GM18505 (cell line): ENCODE measurements around the gene C16orf96.

Experiments
- ATAC-seq: cut with Tn5 transposase; IDR thresholded peaks from one replicate; pipeline ENCODE4 v1.9.1; 2021; ENCODE audit not compliant: unreplicated experiment
- POLR2A ChIP-seq: IDR thresholded peaks from 4 replicates; pipeline ENCODE4 v1.6.1; 2011; ENCODE audit warnings: borderline replicate concordance; ENCODE audit not compliant: insufficient read depth, insufficient read length; ENCODE audit errors: extremely low read depth

Gene C16orf96

DNA sequence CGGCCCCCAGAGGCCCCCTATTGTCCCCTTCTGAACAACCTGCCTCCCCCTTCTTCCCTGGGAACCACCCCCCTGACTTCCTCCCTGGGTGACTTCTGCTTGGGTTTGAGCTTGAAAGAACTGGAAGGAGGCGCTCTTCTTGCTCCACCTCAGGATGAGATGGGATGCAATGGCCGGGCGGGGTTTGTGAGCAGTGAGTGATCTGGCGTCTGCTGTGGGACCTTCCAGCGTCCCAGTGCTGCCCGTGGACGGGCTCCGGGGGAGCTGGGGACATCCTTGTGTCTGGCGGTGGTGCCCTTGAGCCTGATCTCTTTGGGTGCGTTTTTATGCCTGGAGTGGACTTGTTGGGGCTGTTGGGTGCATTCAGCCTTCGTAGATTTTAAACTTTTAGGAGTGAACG lies 80.1 kb downstream of the C16orf96 start:
- no peak for ATAC-seq

DNA sequence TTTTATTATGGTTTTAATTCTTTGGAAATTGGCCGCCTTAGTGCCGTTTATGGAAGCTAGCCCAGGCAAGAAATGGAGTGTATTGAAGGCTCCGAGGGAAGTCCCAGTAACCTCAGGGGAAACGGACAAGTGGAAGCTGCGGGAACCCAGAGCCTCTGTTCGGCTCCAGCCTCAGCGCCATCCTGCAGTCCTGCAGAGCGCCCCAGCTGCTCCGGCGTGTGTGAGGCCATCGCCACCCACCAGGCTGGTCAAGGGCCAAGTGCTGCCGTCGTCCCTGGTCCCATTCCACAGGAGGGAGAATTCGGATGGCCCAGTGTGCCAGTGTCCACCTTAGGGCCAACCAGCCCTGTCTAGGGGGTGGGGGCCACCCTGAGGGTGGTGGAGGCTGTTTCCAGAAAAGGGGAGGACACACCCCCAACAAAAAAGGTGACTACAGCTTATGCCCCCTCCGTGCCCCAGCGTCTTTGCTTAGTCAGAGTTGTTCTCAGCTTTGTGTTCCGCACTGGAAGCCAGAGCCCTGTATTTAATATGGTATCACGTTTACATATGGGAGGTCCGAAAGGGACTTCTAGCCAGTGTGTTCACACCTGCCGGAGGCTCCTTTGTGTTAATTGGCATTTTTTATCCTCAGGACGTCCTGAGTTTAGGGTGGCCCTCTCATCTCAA lies 81.5 kb downstream of the C16orf96 start:
- ATAC-seq, result no peak
- no peak for TF ChIP-seq POLR2A

More for the DNA sequence above, 80.1 kb downstream of the C16orf96 start:
- no peak for TF ChIP-seq POLR2A

DNA sequence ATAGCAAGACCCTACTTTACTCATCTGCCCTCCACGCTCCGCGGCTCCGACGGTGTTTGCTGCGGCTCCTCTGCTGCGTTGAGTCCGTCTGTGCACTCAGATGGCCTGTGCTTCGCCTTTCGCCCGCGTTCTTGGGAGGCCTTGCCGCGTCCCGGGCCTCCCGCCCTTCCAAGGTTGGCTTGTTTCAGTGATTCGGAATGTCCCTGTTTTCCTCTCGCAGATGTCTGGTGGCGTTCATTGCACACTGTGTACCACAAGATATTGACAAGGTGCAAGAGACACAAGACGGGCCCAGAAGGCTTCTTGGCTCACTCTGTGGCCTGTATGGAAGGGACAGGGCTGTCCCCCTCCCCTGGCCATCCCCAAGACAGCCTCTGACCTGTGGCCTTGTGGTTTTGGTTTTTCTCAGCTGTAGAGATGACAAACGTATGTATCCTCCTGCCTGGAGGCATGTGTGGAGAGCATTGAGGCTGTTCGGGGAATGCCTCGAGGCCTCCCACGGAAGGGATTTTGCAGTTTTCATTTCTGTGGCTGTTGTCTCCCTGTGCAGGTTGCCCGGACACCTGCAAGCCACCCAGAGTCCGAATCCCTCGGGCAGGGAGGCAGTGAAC lies 83.9 kb downstream of the C16orf96 start:
- no peak for TF ChIP-seq POLR2A

DNA sequence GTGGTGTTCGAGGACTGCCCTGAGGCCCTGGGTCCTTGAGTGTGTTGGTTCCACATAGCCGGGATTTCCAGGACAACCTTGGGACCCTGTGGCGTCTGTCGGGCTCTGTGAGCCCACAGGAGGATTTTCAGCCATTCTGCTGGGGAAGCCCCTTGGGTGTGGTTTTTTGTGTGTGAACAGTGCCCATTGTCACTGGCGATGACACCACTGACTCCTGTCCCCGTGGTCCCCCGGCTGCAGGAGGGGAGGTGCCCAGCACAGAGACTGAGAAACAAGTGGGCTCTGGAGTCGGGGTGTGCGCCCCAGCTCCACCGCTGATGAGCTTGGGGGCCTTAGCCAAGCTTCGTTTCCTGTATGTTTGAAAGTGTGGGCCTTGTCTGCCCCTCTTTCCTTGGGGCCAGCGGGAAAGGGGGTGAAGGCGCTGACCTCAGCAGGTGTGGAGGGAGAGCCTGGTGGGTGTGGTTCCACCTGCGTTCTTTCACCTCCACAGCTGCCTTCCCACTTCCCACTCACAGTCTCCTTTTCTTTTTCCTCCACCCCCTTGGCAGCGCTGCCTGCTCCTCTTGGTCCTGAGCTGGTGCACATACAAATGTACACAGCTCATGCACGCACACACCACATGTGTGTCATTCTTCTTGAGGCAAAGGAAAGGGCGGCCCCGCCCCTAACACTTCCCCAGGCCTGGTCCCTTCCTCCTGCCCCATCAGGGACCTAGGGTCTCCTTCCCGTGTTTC lies 84.6 kb downstream of the C16orf96 start:
- ATAC-seq, result no peak
- TF ChIP-seq POLR2A, result no peak

More for the DNA sequence above, 83.9 kb downstream of the C16orf96 start:
- no peak for ATAC-seq

DNA sequence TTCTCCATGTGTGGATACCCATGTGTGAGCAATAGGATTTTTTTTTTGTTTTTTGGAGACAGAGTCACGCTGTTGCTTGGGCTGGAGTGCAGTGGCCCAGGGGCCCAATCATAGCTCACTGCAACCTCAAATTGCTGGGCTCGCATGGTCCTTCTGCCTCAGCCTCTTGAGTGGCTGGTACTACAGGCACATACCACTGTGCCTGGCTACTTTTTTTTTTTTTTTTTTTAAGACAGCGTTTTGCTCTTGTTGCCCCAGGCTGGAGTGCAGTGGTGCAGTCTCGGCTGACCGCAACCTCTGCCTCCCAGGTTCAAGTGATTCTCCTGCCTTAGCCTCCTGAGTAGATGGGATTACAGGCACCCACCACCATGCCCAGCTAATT lies 85.2 kb downstream of the C16orf96 start:
- no peak for ATAC-seq
- no peak for TF ChIP-seq POLR2A

DNA sequence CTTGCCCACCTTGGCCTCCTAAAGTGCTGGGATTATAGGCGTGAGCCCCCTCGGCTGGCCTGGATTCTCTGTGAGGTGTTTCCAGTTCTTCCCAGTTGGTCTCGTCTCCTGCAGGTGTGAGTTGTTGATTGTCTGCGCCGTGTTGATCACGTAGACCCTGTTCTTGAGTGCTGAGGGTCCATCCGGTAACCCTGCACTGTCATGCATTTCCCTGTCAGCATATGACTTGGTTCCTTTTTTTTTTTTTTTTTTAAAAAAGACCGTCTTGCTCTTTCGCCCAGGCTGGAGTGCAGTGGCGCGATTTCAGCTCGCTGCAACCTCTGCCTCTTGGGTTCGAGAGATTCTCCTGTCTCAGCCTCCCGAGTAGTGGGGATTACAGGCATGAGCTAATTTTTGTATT lies 85.8 kb downstream of the C16orf96 start:
- TF ChIP-seq POLR2A, result no peak
- no peak for ATAC-seq

DNA sequence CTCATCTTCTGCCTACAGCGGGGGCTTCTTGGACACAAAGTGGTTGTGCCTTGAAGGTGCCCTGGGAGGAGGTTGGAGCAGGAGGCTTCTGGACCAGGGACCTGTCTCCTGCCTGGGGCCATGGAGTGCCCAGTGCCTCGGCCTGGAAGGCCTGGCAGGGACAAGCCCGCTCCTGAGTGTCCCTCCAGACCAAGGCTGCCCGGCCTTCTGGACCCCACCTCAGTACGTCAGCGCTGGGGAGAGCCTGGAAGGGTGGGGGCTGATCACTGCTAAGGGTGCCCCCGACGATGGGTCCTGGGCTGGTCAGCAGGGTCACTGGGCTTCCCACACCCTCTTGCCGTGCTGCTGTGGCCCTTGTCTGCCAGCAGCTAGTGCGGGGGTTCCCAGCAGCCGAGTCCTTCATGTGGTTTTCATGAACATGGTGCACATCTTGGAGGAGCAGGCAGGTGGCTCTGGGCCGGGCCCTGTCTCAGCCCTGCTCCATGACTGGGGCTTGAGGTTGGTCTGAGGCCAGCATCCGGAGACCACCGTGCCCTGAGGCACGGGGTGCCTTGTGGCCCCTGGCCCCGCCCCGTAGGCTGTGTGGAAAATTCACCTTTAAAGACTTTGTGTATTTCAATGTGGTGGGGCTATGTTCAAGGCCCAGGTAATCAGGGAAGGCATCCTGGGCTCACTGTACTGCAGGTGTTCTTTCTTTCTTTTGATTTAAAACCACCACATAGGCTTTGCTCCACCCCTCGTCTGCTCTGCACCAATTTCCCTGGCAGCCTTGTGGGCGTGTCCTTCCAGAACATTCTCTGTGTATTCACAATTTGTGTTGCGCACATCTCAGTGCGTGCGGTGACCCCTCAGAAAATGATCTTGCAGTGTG lies 90.9 kb downstream of the C16orf96 start:
- no peak for TF ChIP-seq POLR2A
- ATAC-seq, result no peak

DNA sequence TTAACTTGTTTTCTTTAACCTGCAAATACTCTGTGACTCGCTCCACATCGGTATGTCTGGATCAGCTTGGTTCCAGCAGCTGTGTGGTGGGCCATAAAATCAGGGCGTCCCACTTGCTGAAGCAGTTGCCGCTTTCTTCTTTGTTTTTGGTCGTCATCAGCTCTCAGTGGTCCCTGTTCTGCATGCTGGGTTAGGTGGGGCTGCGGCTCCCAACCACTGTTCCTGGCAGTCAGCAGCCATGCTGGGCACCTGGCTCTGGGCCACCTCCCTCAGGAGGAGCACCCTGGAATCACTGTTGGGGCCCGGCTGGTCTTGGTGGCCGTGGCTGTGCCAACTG lies 91.5 kb downstream of the C16orf96 start:
- no peak for TF ChIP-seq POLR2A

DNA sequence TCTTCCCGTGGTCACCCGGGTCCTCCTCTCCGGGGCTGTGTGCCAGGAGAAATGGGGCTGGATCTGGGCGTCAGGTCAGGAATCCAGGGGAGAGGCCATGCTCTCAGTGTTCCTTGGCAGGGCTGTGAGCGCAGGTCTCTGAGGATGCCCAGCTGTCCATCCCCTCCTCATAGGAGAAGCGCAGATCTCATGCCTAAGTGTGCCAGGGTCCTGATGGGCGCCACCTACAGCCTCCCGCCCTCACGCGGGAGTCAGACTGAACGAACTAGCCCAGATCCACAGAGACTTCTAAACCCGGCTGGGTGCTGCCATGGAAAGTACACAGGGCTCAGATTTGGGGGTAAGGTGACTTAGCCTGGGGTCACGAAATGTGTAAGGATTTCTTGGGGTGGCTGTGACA lies 92.8 kb downstream of the C16orf96 start:
- no peak for ATAC-seq
- TF ChIP-seq POLR2A, result no peak

More for the DNA sequence above, 91.5 kb downstream of the C16orf96 start:
- no peak for ATAC-seq

DNA sequence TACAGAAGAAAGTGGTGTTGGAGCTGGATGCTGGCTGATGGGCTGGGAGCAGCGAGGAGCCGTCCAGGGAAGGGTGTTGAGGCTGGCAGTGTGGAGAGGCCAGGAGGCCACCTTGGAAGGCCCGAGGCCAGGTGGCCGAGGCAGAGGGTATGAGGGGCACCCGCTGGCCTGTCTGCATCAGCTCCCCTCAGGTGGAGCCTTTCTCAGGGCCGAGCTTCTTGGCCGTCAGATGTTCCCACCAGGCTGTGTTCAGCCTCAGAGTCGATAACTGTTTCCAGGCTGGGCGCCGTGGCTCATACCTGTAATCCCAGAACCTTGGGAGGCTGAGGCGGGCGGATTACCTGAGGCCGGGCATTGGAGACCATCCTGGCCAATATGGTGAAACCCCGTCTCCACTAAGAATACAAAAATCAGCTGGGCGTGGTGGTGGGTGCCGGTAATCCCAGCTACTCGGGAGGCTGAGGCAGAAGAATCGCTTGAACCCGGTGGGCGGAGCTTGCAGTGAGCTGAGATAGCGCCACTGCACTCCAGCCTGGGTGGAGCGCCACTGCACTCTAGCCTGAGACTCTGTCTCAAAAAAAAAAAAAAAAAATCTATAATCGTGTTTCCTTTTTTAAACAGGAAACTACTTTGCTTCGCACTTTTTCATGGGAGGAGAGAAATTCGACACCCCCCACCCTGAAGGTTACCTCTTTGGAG lies 93.8 kb downstream of the C16orf96 start:
- ATAC-seq, result no peak
- TF ChIP-seq POLR2A, result no peak
